22Rv1 (cell line): ENCODE data around the gene DUOXA2.

Source experiments
- H3K27ac ChIP-seq: fragments of 450-650 bp; 2 replicates; pipeline ENCODE4 v1.5.1; 2017
- CTCF ChIP-seq: fragments of 450-650 bp; IDR thresholded peaks from 2 replicates; pipeline ENCODE4 v1.5.1; 2017; ENCODE audit warnings: mild to moderate bottlenecking
- ZFX ChIP-seq: fragments of 450-650 bp; IDR thresholded peaks from 2 replicates; pipeline ENCODE4 v1.6.1; 2017; ENCODE audit warnings: antibody characterized with exemption, borderline replicate concordance

DUOXA2 gene

DNA sequence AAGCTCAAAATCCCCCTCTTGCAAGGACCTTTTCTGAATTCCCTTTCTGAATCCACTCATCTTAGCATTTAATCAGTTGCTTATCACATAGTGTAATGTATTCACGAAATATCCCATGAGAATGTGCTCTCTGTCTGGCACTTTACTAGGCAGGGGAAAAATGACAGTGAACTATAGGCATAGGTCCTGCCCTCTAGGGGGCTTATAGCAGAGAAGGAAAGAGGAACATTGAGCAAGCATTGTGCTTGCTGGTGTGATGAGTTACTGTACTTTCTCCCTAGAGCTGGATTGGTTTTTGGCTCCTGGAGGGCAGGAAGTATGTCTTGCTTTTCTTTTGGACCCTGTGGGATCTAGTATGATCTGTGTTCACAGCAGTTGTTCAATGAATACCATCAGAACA, 26.6 kb upstream of the DUOXA2 start:
- TF ChIP-seq ZFX: no peak
- peak; percentile 6; the same call in 1 of the 2 replicates for TF ChIP-seq CTCF
- no peak overlapping the region for H3K27ac ChIP-seq

GRCh38 chr15:45088801-45089711, 25.1 kb upstream of the DUOXA2 start:
- H3K27ac ChIP-seq: no peak overlapping the region
- TF ChIP-seq ZFX: no peak
- no peak for TF ChIP-seq CTCF

DNA sequence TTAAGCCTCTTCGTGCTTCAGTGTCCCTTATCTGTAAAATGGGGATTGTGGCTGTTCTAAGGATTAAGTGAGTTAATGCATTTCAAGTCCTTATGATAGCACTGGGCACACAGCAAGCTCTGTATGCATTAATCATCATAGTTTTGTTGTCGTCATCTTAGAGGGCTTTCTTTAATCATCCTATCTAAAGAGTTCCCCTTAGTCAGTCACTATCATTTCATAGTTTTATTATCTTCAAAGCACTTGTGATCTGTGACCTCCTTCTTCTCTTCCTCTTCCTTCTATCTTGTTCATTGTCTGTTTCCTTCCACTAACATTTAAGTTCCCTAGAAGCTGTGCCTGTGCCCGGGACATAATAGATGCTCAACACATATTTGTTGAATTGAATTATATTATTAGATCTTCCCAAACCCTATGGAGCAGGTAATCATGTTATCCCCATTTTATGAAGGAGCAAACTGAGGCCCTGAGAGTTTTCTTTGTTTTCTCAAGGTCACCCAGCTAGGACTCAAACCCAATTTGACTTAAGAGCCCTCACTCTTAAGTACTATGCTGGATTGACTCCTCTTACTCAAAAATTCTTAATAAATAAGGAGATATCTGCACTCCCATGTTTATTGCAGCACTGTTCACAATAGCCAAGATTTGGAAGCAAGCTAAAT, 24.3 kb upstream of the DUOXA2 start:
- no peak overlapping the region for H3K27ac ChIP-seq

DNA sequence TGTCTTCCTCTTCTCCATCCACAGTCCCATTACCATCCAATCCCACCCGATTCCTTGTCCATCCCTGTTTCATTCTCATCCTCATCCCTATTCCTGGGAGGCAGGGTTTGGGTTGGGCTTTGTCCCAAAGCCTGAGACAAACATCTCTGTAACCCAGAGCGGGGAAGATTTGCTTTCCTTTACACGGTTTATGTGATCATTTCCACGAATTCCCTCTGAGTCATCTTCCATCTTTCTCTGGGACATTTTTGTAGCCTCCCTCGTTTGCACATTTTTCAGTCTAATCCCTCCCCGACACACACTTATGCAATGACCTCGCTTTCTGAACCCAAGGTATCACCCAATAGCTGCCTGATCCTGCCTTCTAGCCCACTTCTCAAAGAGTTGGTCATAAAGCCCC, 23.0 kb upstream of the DUOXA2 start:
- H3K27ac ChIP-seq: no peak overlapping the region
- TF ChIP-seq ZFX: no peak
- TF ChIP-seq CTCF: no peak

More for the DNA sequence above, 24.3 kb upstream of the DUOXA2 start:
- no peak for TF ChIP-seq CTCF
- TF ChIP-seq ZFX: no peak

GRCh38 chr15:45091576-45091975, 22.6 kb upstream of the DUOXA2 start:
- no peak overlapping the region for H3K27ac ChIP-seq
- TF ChIP-seq CTCF (no peak), ZFX (no peak)

GRCh38 chr15:45093013-45093412, 21.1 kb upstream of the DUOXA2 start:
- H3K27ac ChIP-seq: no peak overlapping the region
- no peak for TF ChIP-seq ZFX
- no peak for TF ChIP-seq CTCF
